ENCODE results near the gene IRF5.

Gene IRF5, protein sequence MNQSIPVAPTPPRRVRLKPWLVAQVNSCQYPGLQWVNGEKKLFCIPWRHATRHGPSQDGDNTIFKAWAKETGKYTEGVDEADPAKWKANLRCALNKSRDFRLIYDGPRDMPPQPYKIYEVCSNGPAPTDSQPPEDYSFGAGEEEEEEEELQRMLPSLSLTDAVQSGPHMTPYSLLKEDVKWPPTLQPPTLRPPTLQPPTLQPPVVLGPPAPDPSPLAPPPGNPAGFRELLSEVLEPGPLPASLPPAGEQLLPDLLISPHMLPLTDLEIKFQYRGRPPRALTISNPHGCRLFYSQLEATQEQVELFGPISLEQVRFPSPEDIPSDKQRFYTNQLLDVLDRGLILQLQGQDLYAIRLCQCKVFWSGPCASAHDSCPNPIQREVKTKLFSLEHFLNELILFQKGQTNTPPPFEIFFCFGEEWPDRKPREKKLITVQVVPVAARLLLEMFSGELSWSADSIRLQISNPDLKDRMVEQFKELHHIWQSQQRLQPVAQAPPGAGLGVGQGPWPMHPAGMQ

GRCh38 chr7:128937647-128938543 lies at the start of gene IRF5:
Gene IRF5 (plus strand): TSS chr7:128937927. CDS start chr7:128942082, 4,155 bp downstream.
- DNase-seq, result no peak

DNA sequence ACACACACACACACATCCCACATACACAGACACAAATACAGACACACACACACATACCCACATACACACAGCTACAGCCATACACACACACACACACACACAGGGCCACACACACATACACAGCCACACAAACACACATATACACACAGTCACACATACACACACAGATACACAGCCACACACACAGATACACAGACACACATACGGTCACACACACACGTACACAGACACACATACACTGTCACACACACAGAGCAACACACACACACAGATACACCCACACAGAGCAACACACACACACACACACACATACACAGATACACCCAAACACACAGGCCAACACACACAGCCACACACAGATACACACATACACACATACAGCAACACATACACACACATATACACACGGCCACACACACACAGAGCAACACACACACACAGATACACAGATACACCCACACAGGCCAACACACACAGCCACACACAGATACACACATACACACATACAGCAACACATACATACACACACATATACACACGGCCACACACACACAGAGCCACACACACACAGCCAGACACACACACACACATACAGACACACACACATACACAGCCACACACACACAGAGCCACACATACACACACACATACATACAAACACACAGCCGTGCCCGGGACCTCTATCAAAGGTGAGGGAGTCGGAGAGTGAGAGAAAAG lies 49.5 kb upstream of the IRF5 start:
- no peak for DNase-seq

DNA sequence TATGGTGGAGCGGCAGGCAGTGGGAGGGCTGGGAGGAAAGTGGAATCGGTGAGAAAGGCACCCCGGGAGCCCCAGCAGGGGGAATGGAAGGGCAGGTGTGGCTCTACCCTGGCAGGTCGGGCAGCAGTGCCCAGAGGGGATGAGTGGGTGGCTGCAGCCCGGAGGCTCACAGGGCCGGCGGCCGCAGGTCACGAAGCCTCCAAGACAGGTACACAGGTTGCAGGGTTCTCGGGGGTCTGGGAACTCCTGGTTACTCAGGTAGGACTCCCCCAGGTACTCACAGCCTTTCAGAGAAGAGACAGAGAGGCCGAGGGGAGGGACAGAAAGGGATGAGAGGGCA lies 49.0 kb upstream of the IRF5 start:
- DNase-seq, result no peak

DNA sequence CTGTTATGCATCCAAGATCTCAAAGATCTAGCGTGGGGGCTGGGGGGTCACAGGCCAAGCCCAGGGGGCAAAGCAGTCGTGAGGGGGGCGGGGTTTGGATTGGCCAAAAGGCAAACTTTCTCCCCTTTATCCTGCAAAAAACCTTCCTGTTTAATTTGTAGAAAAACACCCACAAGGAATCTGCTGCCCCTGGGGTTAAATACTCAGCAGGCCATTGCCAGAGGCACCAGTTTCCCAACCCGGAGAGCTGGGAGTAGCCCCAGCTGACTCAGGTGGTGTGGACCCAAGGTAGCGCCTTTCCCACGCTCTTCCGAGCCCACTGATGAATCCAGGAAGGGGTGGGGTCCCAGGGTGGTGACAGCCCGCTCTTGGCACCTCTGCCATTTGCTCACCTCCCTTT lies 48.6 kb upstream of the IRF5 start:
- DNase-seq, result no peak

DNA sequence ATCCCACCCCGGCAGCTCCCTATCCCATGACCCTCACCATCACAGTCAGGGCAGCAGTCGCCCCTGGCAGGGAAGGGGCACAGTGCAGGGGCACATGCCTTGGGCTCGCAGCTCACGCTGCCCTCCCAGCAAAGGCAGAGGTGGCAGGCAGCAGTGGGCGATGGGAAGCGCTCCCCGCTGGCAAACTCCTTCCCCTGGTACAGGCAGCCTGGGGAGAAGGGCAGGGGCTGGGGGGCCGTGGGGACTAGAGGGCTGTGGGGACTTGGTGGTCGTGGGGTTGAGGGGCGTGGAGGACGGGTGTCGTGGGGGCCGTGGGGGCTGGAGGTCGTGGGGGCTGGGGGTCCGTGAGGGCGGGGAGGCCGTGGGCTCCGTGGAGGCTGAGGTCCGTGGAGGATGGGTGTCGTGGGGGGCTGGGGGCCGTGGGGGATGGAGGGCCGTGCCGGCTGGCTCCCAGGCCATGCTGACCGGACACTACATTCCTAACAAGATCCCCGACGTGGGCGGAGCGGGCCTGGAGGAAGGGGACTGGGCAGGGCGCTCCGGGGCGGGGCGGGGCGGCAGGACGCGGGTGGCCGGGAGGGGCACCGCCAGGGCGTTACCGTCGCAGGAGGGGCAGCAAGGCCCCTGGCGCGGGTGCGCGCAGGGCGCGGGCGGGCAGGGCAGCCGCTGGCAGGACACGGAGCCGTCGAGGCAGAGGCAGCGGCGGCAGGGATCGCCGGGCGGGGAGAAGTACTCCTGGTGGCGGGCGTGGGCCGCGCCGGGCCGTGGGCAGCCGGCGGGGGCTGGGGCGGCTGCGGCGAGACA lies 47.2 kb upstream of the IRF5 start:
- no peak for DNase-seq

DNA sequence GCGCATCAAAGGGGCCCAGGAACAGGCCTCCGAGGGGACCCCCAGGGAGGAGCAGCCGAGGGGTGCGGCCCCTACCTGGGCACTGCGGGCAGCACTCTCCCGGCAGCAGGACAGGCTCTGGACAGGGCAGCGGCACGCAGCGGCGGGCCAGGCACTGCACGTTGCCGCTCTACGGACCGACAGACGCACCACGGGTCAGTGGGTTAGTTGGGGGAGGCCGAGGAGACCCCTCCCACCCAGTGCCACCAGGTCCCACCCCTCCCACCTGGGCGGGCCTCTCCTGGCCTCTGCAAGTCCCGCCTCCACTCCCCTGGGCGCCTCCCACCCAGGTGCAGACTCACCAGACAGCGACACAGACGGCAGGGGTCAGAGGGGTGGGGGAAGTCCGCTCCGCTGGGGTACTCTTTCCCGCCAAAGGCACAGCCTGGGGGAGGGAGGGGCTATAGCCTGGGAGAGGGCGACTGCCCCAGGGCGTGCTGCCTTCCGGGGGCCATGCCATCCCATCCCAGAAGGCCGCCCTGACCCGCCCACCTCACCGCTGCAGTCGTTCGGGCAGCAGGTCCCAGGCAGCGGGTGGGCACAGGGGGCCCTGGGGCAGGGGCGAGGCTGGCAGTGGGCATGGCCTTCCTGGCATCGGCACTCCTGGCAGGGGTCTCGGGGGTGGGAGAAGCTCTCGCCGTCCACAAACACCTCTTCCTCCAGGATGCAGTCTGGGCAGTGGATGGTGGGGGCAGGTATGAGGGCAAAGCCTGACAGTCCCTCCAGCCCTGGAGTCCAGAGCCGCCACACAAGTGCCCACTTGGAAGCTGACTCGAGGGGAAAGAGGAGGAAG lies 46.4 kb upstream of the IRF5 start:
- no peak for DNase-seq

GRCh38 chr7:128891942-128892269 lies 45.8 kb upstream of the IRF5 start:
- no peak for DNase-seq

DNA sequence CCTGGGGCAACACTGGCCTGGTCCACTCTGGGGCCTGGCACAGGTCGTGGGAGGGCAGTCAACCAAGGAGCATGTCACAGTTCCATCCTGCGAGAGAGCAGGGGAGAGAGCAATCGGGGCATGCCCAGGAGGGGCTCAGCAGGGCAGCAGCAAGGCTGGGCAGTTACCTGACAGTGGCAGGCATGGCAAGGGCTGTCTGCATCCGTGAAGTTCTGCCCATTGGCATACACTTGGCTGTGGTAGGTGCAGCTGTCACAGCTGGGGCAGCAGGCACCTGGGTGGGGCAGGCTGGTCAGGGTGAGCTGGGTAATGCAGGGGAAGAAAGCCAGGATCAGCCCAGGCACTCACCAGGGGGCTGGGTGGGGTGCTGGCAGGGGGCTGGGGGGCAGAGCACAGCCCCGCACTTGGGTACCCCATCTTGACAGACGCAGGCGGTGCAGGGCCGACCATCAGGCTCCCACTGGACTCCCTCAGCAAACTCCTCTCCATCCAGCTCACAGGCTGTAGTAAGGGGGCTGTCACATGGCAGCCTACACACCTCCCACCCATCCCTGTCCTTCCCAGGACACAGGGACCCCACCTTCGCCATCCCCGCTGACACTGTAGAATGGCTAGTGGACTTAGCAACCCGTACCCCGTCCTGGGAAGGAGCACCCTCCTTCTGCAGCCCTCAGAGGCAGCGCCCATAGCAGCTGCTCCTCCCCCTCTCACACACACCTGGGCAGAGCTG lies 45.0 kb upstream of the IRF5 start:
- no peak for DNase-seq

- DNase-seq, result no peak
These were observed 44.3 kb upstream of the IRF5 start for GRCh38 chr7:128893251-128894100.

GRCh38 chr7:128894101-128894440 lies 43.7 kb upstream of the IRF5 start:
- DNase-seq, result no peak

- DNase-seq, result no peak
These were observed 42.4 kb upstream of the IRF5 start for GRCh38 chr7:128895320-128895719.

- no peak for DNase-seq
These were observed 38.3 kb upstream of the IRF5 start for GRCh38 chr7:128899392-128899791.

- no peak for DNase-seq
These were observed 37.5 kb upstream of the IRF5 start for GRCh38 chr7:128900237-128900636.

GRCh38 chr7:128902761-128903585 lies 34.8 kb upstream of the IRF5 start:
- no peak for DNase-seq

GRCh38 chr7:128903621-128904361 lies 33.9 kb upstream of the IRF5 start:
- DNase-seq, result no peak

DNA sequence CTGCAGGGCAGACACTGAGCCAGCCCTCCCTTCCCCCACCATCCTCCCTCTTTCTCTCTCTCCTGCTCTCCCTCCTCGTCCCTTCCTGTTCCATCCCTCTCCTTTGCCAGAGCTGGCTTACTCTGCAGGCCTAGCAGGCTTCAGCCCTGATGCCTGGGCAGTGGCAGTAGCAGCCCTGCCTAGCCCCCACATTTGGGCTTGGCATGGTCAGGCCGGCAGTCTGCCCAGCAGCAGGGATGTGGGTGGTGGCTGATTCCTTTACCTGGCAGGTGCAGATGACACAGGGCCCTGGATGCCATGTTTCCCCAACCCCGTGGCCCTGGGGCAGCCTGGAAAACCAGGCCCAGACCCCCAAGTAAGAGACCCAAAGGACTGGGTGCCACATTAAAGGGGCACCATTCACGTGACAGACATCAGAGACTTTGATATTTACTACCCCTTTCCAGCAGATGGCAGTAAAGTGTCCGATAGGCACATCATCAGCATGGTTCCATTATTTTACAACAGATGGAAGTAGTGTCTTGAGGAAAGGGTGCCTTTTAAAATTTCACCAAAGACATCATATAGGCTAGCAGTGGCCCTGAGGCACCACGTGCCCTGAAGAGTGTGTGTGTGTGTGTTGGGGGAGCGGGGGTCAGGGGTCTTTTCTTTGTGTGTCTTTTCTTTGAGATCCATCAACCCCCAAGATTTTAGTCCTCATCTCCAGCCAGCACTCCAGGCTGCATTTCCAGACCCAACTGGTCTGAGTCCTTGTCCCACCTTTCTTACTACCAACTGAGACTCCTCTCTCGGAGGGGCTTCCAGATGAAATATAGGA lies 33.1 kb upstream of the IRF5 start:
- no peak for DNase-seq

GRCh38 chr7:128906001-128906765 lies 31.5 kb upstream of the IRF5 start:
- DNase-seq, result no peak
